ENCODE data around the gene APC.

APC gene

DNA sequence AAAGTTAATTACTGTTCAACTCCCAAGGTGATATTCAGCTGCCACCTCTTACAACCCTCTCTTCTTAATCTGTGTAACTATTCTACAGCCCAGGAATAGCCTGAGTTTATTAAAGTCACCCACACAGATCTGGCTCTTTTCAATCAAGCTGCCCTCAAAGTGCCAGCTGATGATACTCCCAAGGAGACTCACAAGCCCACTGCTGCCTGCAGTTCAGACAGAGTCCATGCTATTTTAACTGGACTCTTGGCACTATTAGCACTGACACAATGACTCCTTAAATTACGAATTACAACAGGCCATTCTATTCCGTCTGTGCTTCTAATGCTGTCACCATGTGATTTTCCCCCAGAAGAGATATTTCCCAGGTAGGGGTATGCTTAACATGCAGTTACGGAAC, 158.0 kb downstream of the APC start:
- Histone ChIP-seq H3K9ac (no peak overlapping the region), H3K4me1 (no peaks in the 10 kb centered on the region), H3K27me3 (ENCODE audit: control insufficient read depth, insufficient read depth, low read length) (no peaks in the 10 kb centered on the region), H2AFZ (no peak overlapping the region), H3K79me2 (peaks cover 12% of the 10 kb centered on the region), H3K4me3 (ENCODE audit: low read depth, low read length) (no peak overlapping the region), H3K4me2 (ENCODE audit: low read length) (no peak overlapping the region), H3K9me3 (ENCODE audit: control insufficient read depth, low read length) (no peaks in the 10 kb centered on the region), H3K27ac (no peak overlapping the region), H3K36me3 (ENCODE audit: control insufficient read depth, insufficient read depth, low read length) (no peaks in the 10 kb centered on the region)
- TF ChIP-seq, protein P1, sequence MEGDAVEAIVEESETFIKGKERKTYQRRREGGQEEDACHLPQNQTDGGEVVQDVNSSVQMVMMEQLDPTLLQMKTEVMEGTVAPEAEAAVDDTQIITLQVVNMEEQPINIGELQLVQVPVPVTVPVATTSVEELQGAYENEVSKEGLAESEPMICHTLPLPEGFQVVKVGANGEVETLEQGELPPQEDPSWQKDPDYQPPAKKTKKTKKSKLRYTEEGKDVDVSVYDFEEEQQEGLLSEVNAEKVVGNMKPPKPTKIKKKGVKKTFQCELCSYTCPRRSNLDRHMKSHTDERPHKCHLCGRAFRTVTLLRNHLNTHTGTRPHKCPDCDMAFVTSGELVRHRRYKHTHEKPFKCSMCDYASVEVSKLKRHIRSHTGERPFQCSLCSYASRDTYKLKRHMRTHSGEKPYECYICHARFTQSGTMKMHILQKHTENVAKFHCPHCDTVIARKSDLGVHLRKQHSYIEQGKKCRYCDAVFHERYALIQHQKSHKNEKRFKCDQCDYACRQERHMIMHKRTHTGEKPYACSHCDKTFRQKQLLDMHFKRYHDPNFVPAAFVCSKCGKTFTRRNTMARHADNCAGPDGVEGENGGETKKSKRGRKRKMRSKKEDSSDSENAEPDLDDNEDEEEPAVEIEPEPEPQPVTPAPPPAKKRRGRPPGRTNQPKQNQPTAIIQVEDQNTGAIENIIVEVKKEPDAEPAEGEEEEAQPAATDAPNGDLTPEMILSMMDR (IDR thresholded peaks at IDR 0.05) = no peak

Data from parathyroid adenoma (tissue), 2 donors.